Neural progenitor cell (in vitro differentiated cells): Measurements from ENCODE around the gene CMTR1. TPM values are rescaled to one million over a fixed set of nuclear protein-coding genes. Genes with fewer than 3 reads are reported as not detected.

Experiments
- DNase-seq: peaks from one replicate; pipeline ENCODE4 v3.0.0-alpha.2; 2016; ENCODE audit warnings: low spot score
- H2AFZ ChIP-seq: fragments of 200-600 bp; sonication (generic); replicated peaks from 2 replicates; pipeline ENCODE4 v1.6.1; 2016; ENCODE audit warnings: antibody characterized with exemption
- H3F3A ChIP-seq: fragments of 200-600 bp; sonication (generic); 2 replicates; pipeline ENCODE4 v1.6.1; 2016; ENCODE audit warnings: antibody characterized with exemption, low read depth
- H3K27ac ChIP-seq: fragments of 200-600 bp; sonication (generic); 2 replicates; pipeline ENCODE4 v1.5.1; 2016; ENCODE audit warnings: mild to moderate bottlenecking
- H3K27me3 ChIP-seq: fragments of 200-600 bp; sonication (generic); 2 replicates; pipeline ENCODE4 v1.6.1; 2016; ENCODE audit warnings: mild to moderate bottlenecking, moderate library complexity
- H3K36me3 ChIP-seq: fragments of 200-600 bp; sonication (generic); 2 replicates; pipeline ENCODE4 v1.5.1; 2016
- H3K4me1 ChIP-seq: fragments of 200-600 bp; sonication (generic); 2 replicates; pipeline ENCODE4 v1.6.1; 2016; ENCODE audit warnings: mixed run types
- H3K4me2 ChIP-seq: fragments of 200-600 bp; sonication (generic); 2 replicates; pipeline ENCODE4 v1.6.1; 2016
- H3K4me3 ChIP-seq: fragments of 200-600 bp; sonication (generic); 2 replicates; pipeline ENCODE4 v1.5.1; 2016
- H3K79me2 ChIP-seq: fragments of 200-600 bp; sonication (generic); 2 replicates; pipeline ENCODE4 v1.6.1; 2016; ENCODE audit warnings: low read depth
- H3K9ac ChIP-seq: fragments of 200-600 bp; sonication (generic); 2 replicates; pipeline ENCODE4 v1.6.1; 2016
- H3K9me3 ChIP-seq: fragments of 200-600 bp; sonication (generic); 2 replicates; pipeline ENCODE4 v1.5.1; 2016; ENCODE audit warnings: low read depth
- H4K20me1 ChIP-seq: fragments of 200-600 bp; sonication (generic); 2 replicates; pipeline ENCODE4 v1.6.1; 2016; ENCODE audit warnings: low read depth
- H3K27ac Mint-ChIP-seq: 3 replicates; pipeline ENCODE4 v1.8.0; 2021; ENCODE audit warnings: mixed read lengths
- H3K27me3 Mint-ChIP-seq: 2 replicates; pipeline ENCODE4 v1.8.0; 2022; ENCODE audit warnings: low read depth, mild to moderate bottlenecking, inconsistent platforms, moderate library complexity, mixed read lengths; ENCODE audit not compliant: insufficient read depth
- H3K36me3 Mint-ChIP-seq: 3 replicates; pipeline ENCODE4 v1.8.0; 2021; ENCODE audit warnings: mixed read lengths
- H3K4me1 Mint-ChIP-seq: 3 replicates; pipeline ENCODE4 v1.8.0; 2021; ENCODE audit warnings: mixed read lengths
- H3K4me3 Mint-ChIP-seq: 3 replicates; pipeline ENCODE4 v1.8.0; 2021; ENCODE audit warnings: mild to moderate bottlenecking, moderate library complexity, mixed read lengths
- H3K9me3 Mint-ChIP-seq: 3 replicates; pipeline ENCODE4 v1.8.0; 2020; ENCODE audit warnings: mixed read lengths
- EZH2 ChIP-seq: fragments of 200-600 bp; sonication (generic); IDR thresholded peaks from 2 replicates; pipeline ENCODE4 v1.6.1; 2017; ENCODE audit warnings: antibody characterized with exemption, mild to moderate bottlenecking, moderate library complexity
- EZH2phosphoT487 ChIP-seq: fragments of 200-600 bp; sonication (generic); IDR thresholded peaks from 2 replicates; pipeline ENCODE4 v1.6.1; 2017; ENCODE audit warnings: antibody characterized with exemption
- total RNA-seq: library from RNA; depleted of rRNA; stranded (reverse); fragments of >200 nt; gene quantifications from 2 replicates; pipeline ENCODE4 v1.2.3, GENCODE V29; 2015; ENCODE audit warnings: low replicate concordance
- TF ChIP-seq, protein P1 (sequence below): fragments of 200-600 bp; sonication (generic); IDR thresholded peaks from 2 replicates; pipeline ENCODE4 v1.5.1; 2017; ENCODE audit warnings: antibody characterized with exemption, mild to moderate bottlenecking

The CMTR1 gene
- total RNA-seq, 1 donor from 2014 or later, result 35.4 TPM

DNA sequence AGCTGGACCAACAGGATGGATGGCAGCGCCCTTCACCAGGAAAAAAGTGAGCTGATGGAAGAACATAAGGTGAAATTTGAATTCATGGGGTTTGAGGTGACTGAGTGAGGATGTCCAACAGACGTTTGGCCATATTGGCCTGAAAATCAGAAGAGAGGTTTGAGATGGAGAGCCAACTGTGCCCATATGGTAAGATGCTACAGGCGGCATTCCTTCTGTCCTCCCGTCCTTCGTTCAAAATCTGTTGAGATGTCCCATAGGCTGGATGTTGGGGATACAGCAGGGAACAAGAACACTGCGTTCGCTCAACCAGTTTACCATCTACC, 468 bp upstream of the CMTR1 start:
- Histone ChIP-seq H3K4me3 (peak overlapping the region; percentile 90), H3F3A (no peaks in the 10 kb centered on the region), H3K4me2 (peak overlapping the region; percentile 78), H3K9me3 (no peaks in the 10 kb centered on the region), H3K36me3 (no peaks in the 10 kb centered on the region), H3K79me2 (peaks cover 37% of the 10 kb centered on the region), H3K27ac (no peak overlapping the region), H3K4me1 (peaks cover 6% of the 10 kb centered on the region), H4K20me1 (no peaks in the 10 kb centered on the region), H3K9ac (peak overlapping the region; percentile 36), H3K27me3 (no peaks in the 10 kb centered on the region), H2AFZ (peak overlapping the region; percentile 95)
- peak overlapping the region; percentile 87 for H3K4me3 Mint-ChIP-seq
- TF ChIP-seq EZH2 (no peak), EZH2phosphoT487 (no peak)
- TF ChIP-seq, protein P1, sequence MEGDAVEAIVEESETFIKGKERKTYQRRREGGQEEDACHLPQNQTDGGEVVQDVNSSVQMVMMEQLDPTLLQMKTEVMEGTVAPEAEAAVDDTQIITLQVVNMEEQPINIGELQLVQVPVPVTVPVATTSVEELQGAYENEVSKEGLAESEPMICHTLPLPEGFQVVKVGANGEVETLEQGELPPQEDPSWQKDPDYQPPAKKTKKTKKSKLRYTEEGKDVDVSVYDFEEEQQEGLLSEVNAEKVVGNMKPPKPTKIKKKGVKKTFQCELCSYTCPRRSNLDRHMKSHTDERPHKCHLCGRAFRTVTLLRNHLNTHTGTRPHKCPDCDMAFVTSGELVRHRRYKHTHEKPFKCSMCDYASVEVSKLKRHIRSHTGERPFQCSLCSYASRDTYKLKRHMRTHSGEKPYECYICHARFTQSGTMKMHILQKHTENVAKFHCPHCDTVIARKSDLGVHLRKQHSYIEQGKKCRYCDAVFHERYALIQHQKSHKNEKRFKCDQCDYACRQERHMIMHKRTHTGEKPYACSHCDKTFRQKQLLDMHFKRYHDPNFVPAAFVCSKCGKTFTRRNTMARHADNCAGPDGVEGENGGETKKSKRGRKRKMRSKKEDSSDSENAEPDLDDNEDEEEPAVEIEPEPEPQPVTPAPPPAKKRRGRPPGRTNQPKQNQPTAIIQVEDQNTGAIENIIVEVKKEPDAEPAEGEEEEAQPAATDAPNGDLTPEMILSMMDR, result no peak
- H3K4me1 Mint-ChIP-seq, result peaks cover 21% of the 10 kb centered on the region
- peak overlapping the region; percentile 2 for H3K27ac Mint-ChIP-seq
- DNase-seq, result no peak
- peaks cover 4% of the 10 kb centered on the region for H3K36me3 Mint-ChIP-seq
- H3K27me3 Mint-ChIP-seq, result peaks cover 6% of the 10 kb centered on the region
- no peaks in the 10 kb centered on the region for H3K9me3 Mint-ChIP-seq

DNA sequence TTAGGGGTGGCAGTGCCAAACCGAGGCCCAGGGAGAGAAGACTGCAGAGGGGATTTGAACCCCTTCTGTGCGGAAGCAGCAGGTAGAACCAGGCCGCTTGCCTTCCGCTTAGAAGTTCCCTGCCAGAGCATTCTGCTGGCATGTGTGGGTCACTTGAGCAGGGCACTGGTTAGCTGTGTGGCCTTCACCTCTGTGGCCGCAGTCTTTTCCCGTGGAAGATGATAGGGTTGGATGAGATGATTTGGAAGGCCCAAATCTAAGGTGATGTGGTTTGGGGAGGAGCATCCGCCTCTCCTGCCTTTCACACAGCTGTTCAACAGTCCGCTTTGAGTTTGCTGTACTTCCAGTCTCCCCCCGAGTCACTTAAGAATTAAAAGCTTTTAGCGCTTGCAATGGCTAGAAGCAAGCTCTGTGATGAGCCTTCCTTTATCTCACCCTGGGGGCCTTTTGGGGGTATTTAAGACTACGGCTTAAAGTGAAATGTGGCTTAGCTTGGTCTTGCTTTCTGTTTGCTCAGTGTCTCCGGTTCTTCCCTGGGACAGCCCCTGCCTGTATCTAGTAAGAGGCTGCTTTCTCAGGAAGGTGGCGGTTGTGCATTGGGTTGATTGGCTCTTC, 743 bp downstream of the CMTR1 start:
- Histone ChIP-seq H3F3A (no peaks in the 10 kb centered on the region), H3K27ac (no peak overlapping the region), H3K79me2 (peaks cover 42% of the 10 kb centered on the region), H3K9ac (peak overlapping the region; percentile 87), H4K20me1 (no peaks in the 10 kb centered on the region), H3K4me3 (peak overlapping the region; percentile 90), H2AFZ (peak overlapping the region; percentile 95), H3K36me3 (no peaks in the 10 kb centered on the region), H3K4me2 (peak overlapping the region; percentile 78), H3K4me1 (peaks cover 6% of the 10 kb centered on the region), H3K27me3 (no peaks in the 10 kb centered on the region), H3K9me3 (no peaks in the 10 kb centered on the region)
- TF ChIP-seq EZH2phosphoT487, result no peak
- no peak for TF ChIP-seq EZH2
- TF ChIP-seq, protein P1, result no peak
- H3K27me3 Mint-ChIP-seq, result peaks cover 4% of the 10 kb centered on the region
- H3K27ac Mint-ChIP-seq, result peak overlapping the region; percentile 53
- peaks cover 8% of the 10 kb centered on the region for H3K36me3 Mint-ChIP-seq
- H3K9me3 Mint-ChIP-seq, result no peaks in the 10 kb centered on the region
- H3K4me3 Mint-ChIP-seq, result peak overlapping the region; percentile 87
- peaks cover 21% of the 10 kb centered on the region for H3K4me1 Mint-ChIP-seq
- DNase-seq, result peak; percentile 33

GRCh38 chr6:37435373-37435772, 2.4 kb downstream of the CMTR1 start:
- no peak overlapping the region for H3K4me3 ChIP-seq
- Mint-ChIP-seq H3K9me3 (no peaks in the 10 kb centered on the region), H3K4me3 (peak overlapping the region; percentile 10), H3K27ac (no peak overlapping the region), H3K27me3 (peaks cover 4% of the 10 kb centered on the region), H3K36me3 (peaks cover 8% of the 10 kb centered on the region), H3K4me1 (peaks cover 21% of the 10 kb centered on the region)
- no peak overlapping the region for H3K9ac ChIP-seq
- peaks cover 7% of the 10 kb centered on the region for H4K20me1 ChIP-seq
- TF ChIP-seq, protein P1, result no peak
- TF ChIP-seq EZH2 (no peak), EZH2phosphoT487 (no peak)
- no peaks in the 10 kb centered on the region for H3F3A ChIP-seq
- no peaks in the 10 kb centered on the region for H3K36me3 ChIP-seq
- H3K9me3 ChIP-seq, result no peaks in the 10 kb centered on the region
- H3K4me2 ChIP-seq, result no peak overlapping the region
- H3K27ac ChIP-seq, result no peak overlapping the region
- H3K79me2 ChIP-seq, result peaks cover 50% of the 10 kb centered on the region
- no peak overlapping the region for H2AFZ ChIP-seq
- peaks cover 6% of the 10 kb centered on the region for H3K4me1 ChIP-seq
- DNase-seq, result no peak
- H3K27me3 ChIP-seq, result no peaks in the 10 kb centered on the region
